Ammon's horn (tissue), 1 donor: ENCODE measurements around the gene MAML3.

Experiments
- DNase-seq: peaks from one replicate; pipeline ENCODE4 v3.0.0-alpha.2; 2016; ENCODE audit warnings: low spot score

Gene MAML3

DNA sequence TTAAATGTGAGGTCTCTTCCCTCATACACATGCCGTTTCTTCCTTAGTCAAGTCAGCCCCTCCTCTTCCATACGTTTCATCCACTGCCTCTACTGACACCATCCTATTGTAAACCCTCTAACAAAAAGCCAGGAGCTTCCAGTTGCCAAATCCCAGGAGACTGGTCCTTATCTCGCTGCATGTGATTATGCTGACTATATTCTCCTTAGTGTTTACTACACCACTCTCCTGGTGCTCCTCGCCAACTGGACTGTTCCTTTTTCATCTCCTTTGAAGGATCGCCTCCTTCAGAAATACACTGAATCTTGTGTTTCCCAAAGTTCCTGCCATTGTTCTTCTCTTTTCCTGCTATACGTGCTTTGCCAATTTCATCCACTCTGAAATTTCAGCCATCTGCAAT, 27.7 kb downstream of the MAML3 start:
- no peak for DNase-seq

DNA sequence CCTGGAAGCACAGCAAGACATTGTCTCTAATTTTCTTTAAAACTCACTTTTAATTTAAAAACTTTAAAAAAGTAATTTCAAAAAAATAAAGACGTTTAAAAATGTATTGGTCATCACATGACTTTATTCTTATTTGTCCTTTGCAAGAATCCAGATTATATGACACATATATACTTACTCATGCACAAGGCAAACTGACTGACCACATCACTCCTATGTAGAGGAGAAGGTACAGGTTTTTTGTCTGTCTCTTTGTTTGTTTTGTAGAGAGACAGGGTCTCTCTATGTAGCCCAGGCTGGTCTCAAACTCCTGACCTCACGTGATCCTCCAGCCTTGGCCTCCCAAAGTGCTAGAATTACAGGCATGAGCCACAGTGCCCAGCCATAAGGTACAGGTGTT, 28.6 kb downstream of the MAML3 start:
- no peak for DNase-seq

DNA sequence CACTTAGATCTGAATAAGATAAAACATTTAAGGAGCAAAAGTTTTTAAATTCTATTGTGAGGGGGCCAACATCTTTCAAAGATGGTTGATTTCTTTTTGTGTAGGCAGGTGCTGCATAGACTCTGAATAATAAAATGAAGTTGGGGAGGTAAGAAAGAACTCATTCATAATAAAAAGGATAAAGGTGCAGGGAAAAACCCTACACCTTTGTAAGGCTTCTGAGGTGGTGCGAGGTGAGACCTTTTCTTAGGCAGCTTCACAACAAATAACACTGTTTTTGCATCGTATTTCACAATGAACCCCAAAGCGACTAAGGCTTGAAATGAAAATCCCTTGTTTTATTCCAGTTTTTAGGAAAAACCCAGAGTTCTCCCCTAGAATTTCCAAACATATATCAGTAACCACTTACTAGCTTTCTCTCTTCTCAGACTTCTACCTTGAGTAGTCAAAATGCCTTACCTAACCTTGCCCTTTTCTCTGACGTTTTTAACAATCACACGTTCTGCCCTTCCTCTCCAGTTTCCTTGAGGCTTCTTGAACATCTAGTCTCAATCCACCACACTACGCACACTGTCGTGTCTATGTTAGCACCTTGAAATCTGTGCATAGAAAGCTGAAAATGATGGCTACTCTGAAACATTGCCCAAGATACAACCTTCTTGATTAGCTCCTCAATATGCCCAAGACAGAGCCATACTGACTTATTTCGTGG, 30.2 kb downstream of the MAML3 start:
- no peak for DNase-seq

DNA sequence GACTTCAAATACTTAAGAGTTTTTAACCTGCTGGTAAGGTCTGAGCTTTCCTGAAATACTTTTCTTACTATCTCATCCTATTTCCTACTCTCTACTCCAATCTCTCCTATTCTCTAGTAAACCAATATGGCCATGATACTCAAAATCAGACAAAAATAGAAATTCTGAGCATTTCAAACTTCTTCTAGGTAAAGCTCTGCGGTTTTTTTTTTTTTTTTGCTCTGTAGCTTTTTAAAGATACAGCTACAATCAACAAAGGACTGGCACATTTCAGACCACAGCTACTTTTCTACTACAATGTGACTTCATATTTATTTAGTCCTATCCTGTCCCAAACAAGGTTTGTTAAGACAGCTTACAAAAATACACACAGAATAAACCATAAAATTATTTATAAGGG, 31.1 kb downstream of the MAML3 start:
- no peak for DNase-seq

GRCh38 chr4:140121646-140122045, 32.3 kb downstream of the MAML3 start:
- no peak for DNase-seq

GRCh38 chr4:140118931-140119640, 34.9 kb downstream of the MAML3 start:
- DNase-seq: no peak

GRCh38 chr4:140117947-140118346, 36.0 kb downstream of the MAML3 start:
- DNase-seq: no peak

GRCh38 chr4:140116442-140117104, 37.4 kb downstream of the MAML3 start:
- DNase-seq: no peak

DNA sequence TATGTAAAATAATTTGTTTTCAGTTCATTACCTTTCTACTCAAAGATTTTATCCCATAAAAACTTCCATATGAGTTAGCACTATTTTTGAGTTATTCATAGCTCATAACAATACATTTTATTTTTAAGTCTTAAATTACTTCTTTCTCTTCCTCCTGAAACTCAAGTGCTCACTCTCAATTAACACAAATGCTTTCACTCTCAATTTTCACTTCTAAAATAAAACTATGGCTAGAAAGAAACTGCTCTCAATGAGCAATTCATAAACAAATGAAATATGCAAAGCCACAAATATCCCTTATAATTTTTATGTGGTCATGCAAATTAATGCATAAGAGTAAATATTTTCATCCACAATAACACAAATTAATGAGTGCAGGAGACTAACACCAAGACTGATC, 38.8 kb downstream of the MAML3 start:
- no peak for DNase-seq

- DNase-seq: no peak
Measured at GRCh38 chr4:140113653-140114052, 40.3 kb downstream of the MAML3 start.

DNA sequence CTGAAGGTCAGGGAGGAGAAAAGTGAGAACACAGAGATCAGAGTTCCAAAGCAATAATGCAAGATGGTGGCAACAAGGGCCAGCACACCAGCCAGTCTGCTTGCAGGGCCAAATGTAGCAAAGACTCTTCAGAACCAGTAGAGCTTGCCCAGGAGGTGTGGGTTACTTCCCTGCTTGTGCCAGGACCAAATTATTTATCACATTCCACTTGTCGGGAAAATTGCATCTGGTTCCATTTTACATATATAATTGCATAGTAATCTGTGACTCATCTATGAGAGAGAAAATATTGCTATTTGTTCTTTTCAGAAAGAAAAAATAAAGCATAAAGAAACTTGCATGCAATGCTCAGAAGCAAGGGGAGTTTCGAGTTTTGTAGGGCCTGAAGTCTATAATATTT, 41.4 kb downstream of the MAML3 start:
- no peak for DNase-seq

- no peak for DNase-seq
Measured at GRCh38 chr4:140111256-140111655, 42.7 kb downstream of the MAML3 start.

DNA sequence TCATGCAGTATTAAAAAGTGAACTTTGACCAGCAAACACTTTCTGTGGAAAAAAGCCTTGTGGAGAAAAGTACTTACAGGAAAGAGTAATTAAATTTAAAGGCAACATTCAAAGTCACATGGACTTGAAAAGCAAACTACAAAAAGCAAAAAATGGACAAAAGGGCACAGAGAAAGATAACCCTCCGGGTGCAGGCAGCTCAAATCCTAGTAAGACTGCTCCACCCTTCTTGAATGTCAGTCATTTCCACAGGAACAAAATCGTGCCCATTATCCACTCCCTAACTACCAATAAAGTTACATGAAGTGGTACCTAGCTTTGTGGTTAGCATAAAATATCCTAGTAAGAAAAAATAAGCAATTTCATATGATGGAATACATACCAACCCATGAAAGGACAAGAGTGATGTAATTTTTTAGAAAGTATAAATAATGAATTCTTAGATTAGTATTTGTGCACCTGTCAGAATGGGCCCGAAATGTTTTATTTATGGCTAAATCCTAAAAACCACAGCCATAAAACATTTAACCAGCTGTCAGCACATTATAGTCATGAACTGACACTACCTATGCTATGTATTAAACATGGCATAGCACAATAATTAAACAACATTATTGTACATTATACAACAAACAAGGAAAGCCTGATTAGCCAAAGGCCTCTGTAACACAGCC, 43.3 kb downstream of the MAML3 start:
- no peak for DNase-seq

- no peak for DNase-seq
Measured at GRCh38 chr4:140109737-140110136, 44.2 kb downstream of the MAML3 start.

DNA sequence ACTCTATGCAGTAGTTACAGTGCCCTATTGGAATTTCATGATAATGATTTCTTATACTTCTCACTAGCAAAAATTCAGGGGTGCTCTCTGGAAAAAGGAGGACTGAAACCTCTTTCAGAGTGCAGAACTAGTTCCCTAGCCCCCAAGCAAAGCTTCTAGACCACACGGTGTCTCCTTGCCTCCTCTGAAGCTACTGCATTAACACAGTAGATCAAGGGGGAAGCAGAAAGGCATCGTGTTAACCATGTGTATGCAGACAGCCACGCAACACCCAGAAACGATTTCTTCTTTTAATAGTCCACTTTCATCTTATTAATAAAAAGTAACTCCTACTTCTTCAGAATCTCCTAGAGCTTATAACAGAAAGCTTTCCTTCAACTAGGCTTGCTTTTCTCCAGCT, 44.7 kb downstream of the MAML3 start:
- no peak for DNase-seq

- DNase-seq: no peak
Measured at GRCh38 chr4:140108713-140109230, 45.2 kb downstream of the MAML3 start.

DNA sequence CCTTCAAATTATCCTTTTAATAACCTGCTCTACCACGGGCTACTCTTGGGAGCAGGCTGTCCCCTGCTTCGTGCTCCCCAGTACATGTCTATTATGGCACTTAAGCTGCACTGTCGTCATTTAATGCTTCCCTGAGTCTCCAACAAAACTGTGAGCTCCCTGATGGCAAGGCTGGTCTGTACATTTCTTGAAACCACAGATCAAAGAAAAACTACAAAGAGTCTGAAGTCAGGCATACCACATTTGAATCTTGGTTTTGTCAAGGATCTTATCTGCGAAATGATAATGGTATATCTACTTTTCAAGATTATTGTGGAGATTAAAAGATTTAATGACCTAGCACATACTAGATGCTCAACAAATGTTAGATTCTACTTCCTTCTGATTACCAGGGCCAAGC, 45.7 kb downstream of the MAML3 start:
- DNase-seq: no peak

GRCh38 chr4:140106289-140106844, 47.6 kb downstream of the MAML3 start:
- DNase-seq: no peak

GRCh38 chr4:140105436-140105835, 48.5 kb downstream of the MAML3 start:
- DNase-seq: no peak

GRCh38 chr4:140103676-140104075, 50.3 kb downstream of the MAML3 start:
- DNase-seq: no peak

DNA sequence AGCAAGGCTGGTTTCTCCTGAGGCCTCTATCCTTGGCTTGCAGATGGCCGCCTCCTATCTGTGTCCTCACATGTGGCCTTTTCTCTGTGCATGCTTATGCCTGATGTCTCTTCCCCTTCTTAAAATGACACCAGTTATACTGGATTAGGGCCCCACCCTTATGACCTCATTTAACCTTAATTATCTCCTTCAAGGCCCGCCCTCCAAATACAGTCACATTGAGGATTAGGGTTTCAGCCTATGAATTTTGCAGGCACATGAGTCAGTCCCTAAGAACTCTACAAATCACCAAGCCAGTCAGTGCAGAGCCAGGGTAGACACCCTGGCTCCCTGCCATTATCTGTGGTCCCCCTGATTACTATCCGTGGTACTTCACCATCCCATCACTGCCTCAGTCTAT, 51.6 kb downstream of the MAML3 start:
- no peak for DNase-seq

DNA sequence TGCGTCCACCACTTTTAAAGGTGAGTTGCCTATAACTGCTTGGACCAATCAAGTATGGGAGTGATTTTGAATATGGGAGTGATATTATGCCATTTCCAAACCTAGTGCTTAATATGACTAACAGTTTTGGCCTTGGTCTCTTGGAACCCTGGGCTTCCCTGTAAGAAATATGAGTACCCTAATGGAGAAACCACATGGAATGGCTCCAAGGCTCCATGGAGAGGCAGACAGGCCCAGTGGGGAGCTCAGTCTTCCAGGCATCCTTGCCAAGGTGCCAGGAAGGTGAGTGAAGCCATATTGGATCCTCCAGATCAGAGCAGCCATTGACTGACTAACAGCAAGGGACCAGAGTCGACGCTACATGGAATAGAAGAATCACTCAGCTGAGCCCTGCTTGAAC, 53.2 kb downstream of the MAML3 start:
- no peak for DNase-seq
